ENCODE measurements around the gene PFN1.
A peak's percentile ranks its signal among the peaks of the same experiment; 100 is the strongest.

Gene PFN1

GRCh38 chr17:4967539-4968485 lies 19.5 kb upstream of the PFN1 start, which contains the start of gene SPAG7:
Gene SPAG7 (minus strand): TSS chr17:4967817. CDS start chr17:4967804, 13 bp downstream.
- peak; percentile 95 for DNase-seq (ENCODE audit: low read depth)

GRCh38 chr17:4966844-4967538 lies 18.7 kb upstream of the PFN1 start:
- DNase-seq (ENCODE audit: low read depth), result peak; percentile 100

DNA sequence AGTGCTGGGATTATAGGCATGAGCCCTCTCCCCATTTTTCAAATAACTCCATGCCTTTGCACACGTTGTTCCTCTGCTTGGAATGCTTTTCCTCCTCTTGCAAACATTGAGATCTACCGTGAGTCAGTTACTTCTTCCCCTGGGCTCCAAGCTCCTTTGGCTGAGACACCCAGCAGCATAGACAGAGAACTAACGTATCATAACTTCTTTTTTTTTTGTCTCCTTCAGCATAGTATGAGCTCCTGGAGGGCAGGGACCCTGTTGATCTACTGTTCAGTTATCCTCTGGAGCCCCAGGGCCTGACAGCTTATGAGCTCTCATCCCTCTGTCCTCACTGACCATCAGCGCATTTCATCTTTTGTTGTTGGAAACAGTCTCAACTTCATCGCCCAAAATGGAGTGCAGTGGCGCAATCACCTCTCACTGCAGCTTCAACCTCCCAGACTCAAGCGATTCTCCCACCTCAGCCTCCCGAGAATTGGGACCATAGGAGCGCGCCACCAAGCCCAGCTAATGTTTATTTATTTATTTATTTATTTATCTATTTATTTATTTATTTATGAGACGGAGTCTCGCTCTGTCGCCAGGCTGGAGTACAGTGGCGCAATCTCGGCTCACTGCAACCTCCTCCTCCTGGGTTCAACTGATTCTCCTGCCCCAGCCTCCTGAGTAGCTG lies 17.1 kb upstream of the PFN1 start:
- no peak for DNase-seq (ENCODE audit: low read depth)

DNA sequence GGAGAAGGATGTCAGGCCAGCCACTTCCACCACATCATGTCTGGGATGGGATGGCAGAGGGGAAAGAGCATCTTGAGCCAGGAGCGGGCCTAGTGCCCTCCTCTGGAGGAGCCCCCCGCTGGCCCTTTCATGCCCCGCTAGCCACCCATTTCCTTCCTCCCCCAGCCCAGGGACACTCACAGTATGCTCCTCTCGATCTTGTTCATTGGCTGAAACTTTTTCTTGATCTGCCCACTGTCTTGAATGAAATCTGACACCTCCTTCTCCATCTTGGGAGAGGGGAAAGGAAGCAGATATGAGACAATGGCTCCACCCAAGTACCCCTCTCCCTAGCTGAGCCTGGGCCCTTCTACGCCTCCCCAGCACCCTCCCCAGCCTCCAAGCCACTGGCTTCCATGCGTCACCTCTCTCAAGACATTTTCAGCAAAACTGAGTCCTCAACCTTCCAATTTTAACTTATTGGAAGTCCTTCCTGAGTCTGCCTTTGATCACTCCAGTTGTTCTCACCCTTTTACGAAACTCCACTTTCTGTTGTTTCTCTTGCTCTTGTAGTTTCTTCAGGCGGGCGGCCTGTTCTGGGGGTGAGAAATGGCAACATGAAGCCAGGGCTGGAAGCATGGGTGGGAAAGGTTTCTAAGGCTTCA lies 12.1 kb upstream of the PFN1 start:
- DNase-seq (ENCODE audit: low read depth), result no peak

GRCh38 chr17:4959261-4959965 lies 11.1 kb upstream of the PFN1 start:
- no peak for DNase-seq (ENCODE audit: low read depth)

DNA sequence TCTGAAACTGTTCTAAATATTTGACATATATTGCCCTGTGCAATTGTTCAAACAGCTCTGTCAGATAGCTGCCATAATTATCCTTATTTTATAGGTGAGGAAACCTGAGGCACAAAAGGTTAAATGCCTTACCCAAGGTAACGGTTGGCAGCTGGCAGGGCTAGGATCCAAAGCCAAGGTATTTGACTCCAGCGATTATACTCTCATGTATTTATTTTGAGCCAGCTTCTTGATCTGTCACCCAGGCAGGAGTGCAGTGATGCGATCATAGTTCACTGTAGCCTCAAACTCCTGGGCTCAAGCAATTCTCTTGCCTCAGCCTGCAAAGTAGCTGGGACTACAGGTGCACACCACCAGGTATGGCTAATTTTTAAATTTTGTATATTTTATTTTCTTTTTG lies 9.8 kb upstream of the PFN1 start:
- DNase-seq (ENCODE audit: low read depth), result no peak

DNA sequence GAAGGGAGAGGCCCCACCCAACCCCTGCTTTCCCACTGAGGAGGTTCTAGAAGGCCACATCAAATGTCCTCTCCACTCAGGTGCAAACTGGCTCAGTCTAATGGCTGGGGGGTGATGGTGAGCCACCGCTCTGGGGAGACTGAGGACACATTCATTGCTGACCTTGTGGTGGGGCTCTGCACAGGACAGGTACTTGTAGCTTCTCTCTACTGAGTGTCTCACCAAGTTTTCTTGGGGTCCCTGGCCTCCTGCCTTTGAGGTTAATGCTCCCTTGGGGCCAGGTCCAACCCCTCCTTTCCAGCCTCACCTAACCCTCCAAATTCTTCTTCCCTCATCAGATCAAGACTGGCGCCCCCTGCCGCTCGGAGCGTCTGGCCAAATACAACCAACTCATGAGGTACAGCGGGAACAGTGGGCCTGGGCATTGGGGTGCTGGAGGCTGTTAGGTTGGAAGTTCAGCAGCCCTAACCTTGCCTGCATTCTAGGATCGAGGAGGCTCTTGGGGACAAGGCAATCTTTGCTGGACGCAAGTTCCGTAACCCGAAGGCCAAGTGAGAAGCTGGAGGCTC lies 8.2 kb upstream of the PFN1 start:
- no peak for DNase-seq (ENCODE audit: low read depth)

DNA sequence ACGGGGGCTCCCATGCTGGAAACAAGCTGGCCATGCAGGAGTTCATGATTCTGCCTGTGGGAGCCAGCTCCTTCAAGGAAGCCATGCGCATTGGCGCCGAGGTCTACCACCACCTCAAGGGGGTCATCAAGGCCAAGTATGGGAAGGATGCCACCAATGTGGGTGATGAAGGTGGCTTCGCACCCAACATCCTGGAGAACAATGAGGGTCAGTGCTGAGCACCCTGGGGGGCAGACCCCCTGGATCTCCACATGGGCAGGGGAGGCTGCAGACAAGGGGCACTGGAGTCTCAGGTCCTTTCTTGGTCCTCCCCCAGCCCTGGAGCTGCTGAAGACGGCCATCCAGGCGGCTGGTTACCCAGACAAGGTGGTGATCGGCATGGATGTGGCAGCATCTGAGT lies 6.8 kb upstream of the PFN1 start:
- no peak for DNase-seq (ENCODE audit: low read depth)

GRCh38 chr17:4953451-4953961 lies 5.2 kb upstream of the PFN1 start:
- no peak for DNase-seq (ENCODE audit: low read depth)

GRCh38 chr17:4951486-4951885 lies 3.2 kb upstream of the PFN1 start:
- DNase-seq (ENCODE audit: low read depth), result no peak

GRCh38 chr17:4950746-4951204 lies 2.4 kb upstream of the PFN1 start, which contains the start of gene ENO3:
Gene ENO3 (plus strand): TSS chr17:4951119. CDS start chr17:4951830, 711 bp downstream.
- no peak for DNase-seq (ENCODE audit: low read depth)

- DNase-seq (ENCODE audit: low read depth), result no peak
These were observed 1.9 kb upstream of the PFN1 start for GRCh38 chr17:4950075-4950745.

- no peak for DNase-seq (ENCODE audit: low read depth)
These were observed 1.2 kb upstream of the PFN1 start for GRCh38 chr17:4949321-4950074.

DNA sequence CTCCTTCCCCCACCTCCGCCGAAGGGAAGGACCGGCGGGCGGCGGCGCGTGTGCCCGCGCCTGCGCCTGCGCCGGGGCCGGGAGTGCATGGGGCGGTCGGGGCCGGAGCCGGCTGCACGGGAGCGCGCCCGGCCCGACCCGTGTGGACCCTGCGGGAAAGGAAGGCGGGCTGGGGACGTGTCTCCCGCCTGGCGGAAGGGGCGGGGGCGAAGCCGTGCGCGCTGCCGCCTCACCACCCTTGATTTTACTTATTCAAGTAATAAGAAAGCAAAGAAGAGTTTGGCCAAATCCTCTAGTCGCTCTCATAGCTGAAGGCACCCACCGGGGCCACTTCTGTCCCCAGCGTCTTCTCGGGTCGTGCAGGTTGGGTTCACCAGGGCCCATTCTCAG lies 596 bp upstream of the PFN1 start:
- peak; percentile 84 for DNase-seq (ENCODE audit: low read depth)

DNA sequence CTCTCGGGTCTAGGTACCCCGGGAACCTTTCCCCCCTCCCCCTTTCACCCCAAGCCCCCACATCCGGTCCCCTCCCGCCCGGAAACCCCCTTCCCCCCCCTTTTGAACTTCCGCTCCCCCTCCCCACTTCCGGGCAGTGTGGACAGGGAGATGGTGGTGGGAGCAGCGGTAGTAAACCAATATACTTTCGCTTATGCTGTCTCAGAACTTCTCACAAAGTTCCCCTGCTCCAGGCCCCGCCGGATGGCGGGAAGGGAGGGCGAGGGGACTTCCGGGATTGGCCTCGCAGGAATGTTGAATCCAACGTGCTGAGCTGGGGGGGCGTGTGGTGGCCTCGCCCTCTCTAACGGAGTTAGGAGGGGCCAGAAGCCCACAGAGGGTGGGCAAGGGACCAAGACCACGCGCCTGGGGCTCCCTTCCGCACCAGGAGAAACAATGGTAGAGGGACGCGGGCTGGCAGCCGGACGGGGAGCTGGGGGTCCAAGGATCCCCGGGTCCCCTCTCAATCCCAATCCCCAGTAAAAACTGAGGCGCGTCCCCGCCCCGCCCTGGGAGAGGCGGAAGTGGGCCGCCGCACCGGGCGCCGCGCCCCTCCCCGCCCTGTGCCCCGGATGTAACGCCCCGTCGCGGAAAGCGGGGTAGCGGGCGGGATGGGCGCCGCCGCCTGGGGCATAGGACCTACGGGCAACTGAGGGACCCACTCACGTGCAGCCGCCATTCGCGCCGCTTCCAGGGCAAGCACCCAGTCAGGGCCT lies 742 bp downstream of the PFN1 start:
- DNase-seq (ENCODE audit: low read depth), result no peak

DNA sequence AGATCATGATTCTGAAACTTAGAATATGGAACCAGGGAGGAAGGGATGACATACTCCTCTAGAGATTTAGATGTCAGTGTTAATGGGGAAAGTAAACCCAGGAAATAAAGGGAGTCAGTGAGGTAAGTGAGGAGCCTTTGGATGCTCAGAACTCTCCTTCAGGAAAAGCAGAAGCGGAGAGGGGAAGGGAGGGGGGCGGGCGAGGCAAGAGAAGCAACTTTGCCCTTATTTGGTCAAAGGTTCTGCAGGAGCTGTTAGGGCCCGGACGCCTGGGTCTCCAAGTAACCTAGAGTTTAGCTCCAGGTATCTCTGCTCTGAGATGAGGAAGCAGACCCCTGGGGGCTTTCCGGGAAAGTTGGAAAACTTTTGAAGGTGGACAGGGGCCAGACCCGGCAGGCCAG lies 1.3 kb downstream of the PFN1 start:
- DNase-seq (ENCODE audit: low read depth), result no peak

- no peak for DNase-seq (ENCODE audit: low read depth)
These were observed 1.9 kb downstream of the PFN1 start for GRCh38 chr17:4946312-4946976.

DNA sequence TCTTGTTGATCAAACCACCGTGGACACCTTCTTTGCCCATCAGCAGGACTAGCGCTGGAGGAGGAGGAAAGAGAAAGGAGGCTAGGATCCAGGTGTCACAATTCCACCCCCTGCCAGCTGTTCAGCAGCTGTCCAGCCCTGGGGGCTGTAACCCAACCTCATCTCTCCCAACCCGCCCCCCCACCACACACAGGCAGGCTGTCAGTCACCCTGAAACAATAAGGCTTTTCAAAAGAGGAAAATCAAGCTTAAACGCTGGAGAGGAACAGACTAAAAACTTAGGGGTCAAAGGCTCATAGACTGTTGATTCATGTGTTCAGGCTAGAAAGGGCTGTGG lies 2.4 kb downstream of the PFN1 start:
- DNase-seq (ENCODE audit: low read depth), result no peak
